Measurements from ENCODE around the gene GPR17.

The GPR17 gene

GRCh38 chr2:127640082-127641072 is 5.6 kb upstream of the GPR17 start:
- no peaks in the 10 kb centered on the region for H3K27me3 ChIP-seq (ENCODE audit: insufficient read depth, low read length)
- no peaks in the 10 kb centered on the region for H3K9me3 ChIP-seq (ENCODE audit: insufficient read depth, low read depth, low read length)
- no peaks in the 10 kb centered on the region for H3K36me3 ChIP-seq (ENCODE audit: insufficient read depth, low read length)
- peaks cover 11% of the 10 kb centered on the region for H3K4me1 ChIP-seq (ENCODE audit: insufficient read depth, low read length)
- H3K9ac ChIP-seq (ENCODE audit: low read depth, low read length) = no peak overlapping the region
- no peak overlapping the region for H3K27ac ChIP-seq (ENCODE audit: low read depth, low read length)
- 87% methylated on average over 25 of the region's 25 CpGs for WGBS
- no peak overlapping the region for H3K4me3 ChIP-seq (ENCODE audit: low read length)

GRCh38 chr2:127641133-127641532 is 4.8 kb upstream of the GPR17 start:
- no peak overlapping the region for H3K4me3 ChIP-seq (ENCODE audit: low read length)
- H3K9ac ChIP-seq (ENCODE audit: low read depth, low read length) = no peak overlapping the region
- H3K9me3 ChIP-seq (ENCODE audit: insufficient read depth, low read depth, low read length) = no peaks in the 10 kb centered on the region
- 94% methylated on average over 6 of the region's 6 CpGs for WGBS
- no peaks in the 10 kb centered on the region for H3K36me3 ChIP-seq (ENCODE audit: insufficient read depth, low read length)
- no peaks in the 10 kb centered on the region for H3K27me3 ChIP-seq (ENCODE audit: insufficient read depth, low read length)
- H3K4me1 ChIP-seq (ENCODE audit: insufficient read depth, low read length) = peaks cover 11% of the 10 kb centered on the region
- H3K27ac ChIP-seq (ENCODE audit: low read depth, low read length) = no peak overlapping the region

- WGBS = 93% methylated on average over 25 of the region's 25 CpGs
- H3K9ac ChIP-seq (ENCODE audit: low read depth, low read length) = no peak overlapping the region
These were observed 4.0 kb upstream of the GPR17 start for GRCh38 chr2:127641846-127642507.

DNA sequence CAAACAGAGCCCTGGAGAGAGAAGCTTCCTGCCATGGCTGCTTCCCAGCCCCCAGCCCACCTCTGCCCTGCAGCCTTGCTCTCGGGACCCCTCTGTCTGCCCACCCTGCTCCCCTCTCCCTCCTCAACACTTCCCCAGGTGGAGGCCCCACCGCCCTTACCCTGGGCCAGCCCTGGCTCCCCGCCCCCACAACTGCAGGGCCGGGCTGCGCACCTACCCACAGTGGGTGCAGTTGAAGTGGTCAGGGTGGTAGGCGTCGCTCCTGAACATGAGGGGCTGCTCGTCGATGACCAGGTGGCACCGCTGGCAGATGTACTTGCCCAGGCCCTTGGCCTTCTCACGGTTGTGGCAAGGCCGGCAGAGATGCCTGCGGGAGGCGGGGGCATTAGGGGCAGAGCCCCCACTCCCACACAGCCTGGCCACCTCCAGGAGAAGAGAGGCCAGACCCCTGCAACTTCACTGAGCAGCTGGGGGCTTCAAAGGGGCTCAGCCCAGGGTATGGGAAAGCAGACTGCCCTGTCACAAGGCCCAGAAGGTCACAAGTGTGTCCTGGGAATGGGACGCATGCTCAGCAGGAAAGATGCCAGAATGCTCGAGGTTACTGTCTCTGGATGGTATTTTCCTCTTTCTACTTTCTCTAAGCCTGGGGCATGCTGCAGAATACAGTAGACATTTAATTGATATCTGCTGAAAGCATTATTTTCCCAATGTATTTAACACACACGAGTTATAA is 3.1 kb upstream of the GPR17 start:
- Histone ChIP-seq H3K4me3 (ENCODE audit: low read length) (no peak overlapping the region), H3K9me3 (ENCODE audit: insufficient read depth, low read depth, low read length) (no peaks in the 10 kb centered on the region), H3K4me1 (ENCODE audit: insufficient read depth, low read length) (peaks cover 3% of the 10 kb centered on the region; the same call in 1 of the 2 replicates), H3K36me3 (ENCODE audit: insufficient read depth, low read length) (no peaks in the 10 kb centered on the region), H3K9ac (ENCODE audit: low read depth, low read length) (no peak overlapping the region), H3K27me3 (ENCODE audit: insufficient read depth, low read length) (no peaks in the 10 kb centered on the region), H3K27ac (ENCODE audit: low read depth, low read length) (no peak overlapping the region)
- 93% methylated on average over 17 of the region's 17 CpGs for WGBS

More at GRCh38 chr2:127641846-127642507, 4.0 kb upstream of the GPR17 start:
- Histone ChIP-seq H3K27ac (ENCODE audit: low read depth, low read length) (no peak overlapping the region), H3K4me3 (ENCODE audit: low read length) (no peak overlapping the region), H3K9me3 (ENCODE audit: insufficient read depth, low read depth, low read length) (no peaks in the 10 kb centered on the region), H3K36me3 (ENCODE audit: insufficient read depth, low read length) (no peaks in the 10 kb centered on the region), H3K4me1 (ENCODE audit: insufficient read depth, low read length) (peaks cover 10% of the 10 kb centered on the region), H3K27me3 (ENCODE audit: insufficient read depth, low read length) (no peaks in the 10 kb centered on the region)

DNA sequence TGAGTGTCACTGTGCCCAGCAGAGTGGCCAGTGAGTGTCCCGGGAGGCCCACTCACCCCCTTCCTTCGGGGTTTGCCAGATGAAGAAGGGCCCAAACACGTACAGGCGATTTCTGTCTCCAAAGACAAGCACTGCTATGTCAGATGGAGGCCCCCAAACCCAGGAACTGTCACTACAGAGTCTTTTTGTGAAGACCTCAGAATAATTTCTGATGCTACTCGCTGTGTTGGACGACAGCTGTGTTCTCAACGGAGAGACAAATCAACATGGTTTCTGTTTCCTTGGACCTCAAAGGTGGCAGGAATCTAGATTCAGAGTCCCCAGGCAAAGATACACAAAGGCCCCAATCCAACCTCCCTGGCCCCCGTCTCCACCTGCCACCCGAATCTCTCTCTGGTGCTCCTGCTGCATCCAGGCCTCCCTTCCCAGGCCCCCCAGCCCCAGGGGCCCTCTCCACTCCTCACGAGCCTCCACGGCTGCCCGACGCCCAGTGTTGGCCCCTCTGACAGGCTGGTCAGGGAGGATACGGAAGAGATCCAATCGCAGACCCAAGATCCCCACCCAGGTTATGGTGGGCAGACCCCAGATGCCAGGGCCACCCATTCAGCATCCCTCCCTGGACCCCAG is 2.4 kb upstream of the GPR17 start:
- no peak overlapping the region for H3K9ac ChIP-seq (ENCODE audit: low read depth, low read length)

GRCh38 chr2:127644066-127645025 is 1.6 kb upstream of the GPR17 start:
- H3K4me3 ChIP-seq (ENCODE audit: low read length) = no peak overlapping the region
- 84% methylated on average over 19 of the region's 19 CpGs for WGBS
- no peaks in the 10 kb centered on the region for H3K27me3 ChIP-seq (ENCODE audit: insufficient read depth, low read length)
- no peaks in the 10 kb centered on the region for H3K36me3 ChIP-seq (ENCODE audit: insufficient read depth, low read length)
- no peak overlapping the region for H3K27ac ChIP-seq (ENCODE audit: low read depth, low read length)
- no peaks in the 10 kb centered on the region for H3K4me1 ChIP-seq (ENCODE audit: insufficient read depth, low read length)
- no peak overlapping the region for H3K9ac ChIP-seq (ENCODE audit: low read depth, low read length)
- H3K9me3 ChIP-seq (ENCODE audit: insufficient read depth, low read depth, low read length) = no peaks in the 10 kb centered on the region

More for the DNA sequence above, 2.4 kb upstream of the GPR17 start:
- Histone ChIP-seq H3K36me3 (ENCODE audit: insufficient read depth, low read length) (no peaks in the 10 kb centered on the region), H3K4me1 (ENCODE audit: insufficient read depth, low read length) (no peaks in the 10 kb centered on the region), H3K27me3 (ENCODE audit: insufficient read depth, low read length) (no peaks in the 10 kb centered on the region), H3K27ac (ENCODE audit: low read depth, low read length) (no peak overlapping the region), H3K4me3 (ENCODE audit: low read length) (no peak overlapping the region), H3K9me3 (ENCODE audit: insufficient read depth, low read depth, low read length) (no peaks in the 10 kb centered on the region)
- 94% methylated on average over 15 of the region's 15 CpGs for WGBS

DNA sequence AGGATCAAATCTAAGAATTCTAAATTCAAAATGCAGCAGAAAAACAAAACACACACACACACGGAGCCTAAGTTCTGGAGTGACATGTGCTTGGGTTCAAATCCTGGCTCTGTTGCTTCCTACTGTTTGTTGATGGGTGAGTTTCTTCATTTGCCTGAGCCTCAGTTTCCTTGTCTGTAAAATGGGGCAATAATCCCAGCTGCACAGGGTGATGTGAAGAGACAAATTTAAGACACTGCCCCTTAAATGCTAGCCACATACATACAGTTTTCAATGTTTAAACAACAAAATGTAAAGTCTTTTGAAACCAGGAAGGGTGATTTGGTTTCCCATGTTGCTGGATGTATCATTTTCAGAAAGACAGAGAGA is 943 bp upstream of the GPR17 start:
- Histone ChIP-seq H3K27ac (ENCODE audit: low read depth, low read length) (no peak overlapping the region), H3K27me3 (ENCODE audit: insufficient read depth, low read length) (no peaks in the 10 kb centered on the region), H3K4me1 (ENCODE audit: insufficient read depth, low read length) (no peaks in the 10 kb centered on the region), H3K4me3 (ENCODE audit: low read length) (no peak overlapping the region), H3K36me3 (ENCODE audit: insufficient read depth, low read length) (no peaks in the 10 kb centered on the region), H3K9ac (ENCODE audit: low read depth, low read length) (no peak overlapping the region), H3K9me3 (ENCODE audit: insufficient read depth, low read depth, low read length) (no peaks in the 10 kb centered on the region)
- 92% methylated on average over 1 of the region's 1 CpG for WGBS

DNA sequence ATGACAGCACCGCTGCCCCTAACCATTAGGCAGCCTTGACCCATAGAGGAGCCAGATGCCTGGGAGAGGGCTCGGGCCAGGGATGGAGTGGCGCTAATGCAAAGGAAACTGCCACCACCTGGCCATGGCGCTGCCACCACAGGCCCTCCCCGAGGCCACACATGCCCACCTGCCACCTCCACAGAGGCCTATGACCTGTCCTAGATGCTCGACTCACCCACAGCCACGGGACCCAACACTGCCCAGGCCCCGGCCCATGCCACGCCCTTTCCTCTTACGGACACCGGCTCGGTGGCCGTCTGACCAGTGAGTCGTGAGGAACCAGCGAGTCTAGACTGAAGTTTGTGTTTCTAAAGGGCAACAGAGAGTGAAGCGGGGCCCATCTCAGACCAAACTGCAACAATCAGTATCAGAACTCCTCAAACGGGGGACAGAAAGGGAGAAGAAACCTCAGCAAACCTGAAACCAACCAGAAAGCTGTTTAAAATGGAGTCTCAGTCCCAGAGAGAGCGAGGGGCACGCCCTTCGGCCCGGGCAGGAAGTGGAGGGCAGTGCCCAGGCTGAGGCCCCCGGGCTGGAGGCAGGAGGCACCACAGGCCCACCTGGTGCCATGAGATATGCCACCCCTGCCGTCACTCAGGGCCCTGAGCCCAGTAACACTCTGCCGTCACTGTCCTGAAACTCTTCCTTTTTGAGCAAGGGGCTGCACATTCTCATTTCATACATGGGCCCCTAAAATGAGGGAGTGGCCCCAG is 711 bp downstream of the GPR17 start:
- H3K27me3 ChIP-seq (ENCODE audit: insufficient read depth, low read length) = no peaks in the 10 kb centered on the region
- WGBS = 94% methylated on average over 24 of the region's 24 CpGs
- no peaks in the 10 kb centered on the region for H3K36me3 ChIP-seq (ENCODE audit: insufficient read depth, low read length)
- H3K27ac ChIP-seq (ENCODE audit: low read depth, low read length) = no peak overlapping the region
- no peak overlapping the region for H3K9ac ChIP-seq (ENCODE audit: low read depth, low read length)
- H3K4me3 ChIP-seq (ENCODE audit: low read length) = no peak overlapping the region
- no peaks in the 10 kb centered on the region for H3K4me1 ChIP-seq (ENCODE audit: insufficient read depth, low read length)
- H3K9me3 ChIP-seq (ENCODE audit: insufficient read depth, low read depth, low read length) = no peaks in the 10 kb centered on the region

GRCh38 chr2:127647242-127648190 is 1.6 kb downstream of the GPR17 start:
- WGBS = 77% methylated on average over 16 of the region's 16 CpGs
- no peaks in the 10 kb centered on the region for H3K4me1 ChIP-seq (ENCODE audit: insufficient read depth, low read length)
- no peaks in the 10 kb centered on the region for H3K9me3 ChIP-seq (ENCODE audit: insufficient read depth, low read depth, low read length)
- no peaks in the 10 kb centered on the region for H3K36me3 ChIP-seq (ENCODE audit: insufficient read depth, low read length)
- H3K9ac ChIP-seq (ENCODE audit: low read depth, low read length) = no peak overlapping the region
- H3K27me3 ChIP-seq (ENCODE audit: insufficient read depth, low read length) = no peaks in the 10 kb centered on the region
- H3K4me3 ChIP-seq (ENCODE audit: low read length) = no peak overlapping the region
- no peak overlapping the region for H3K27ac ChIP-seq (ENCODE audit: low read depth, low read length)
